Stromal cell of bone marrow (primary cell): ENCODE measurements around the gene HOOK2.

ENCODE experiments used
- DNase-seq: peaks from one replicate; pipeline ENCODE4 v3.0.0-alpha.2; 2012; ENCODE audit warnings: low read depth

Gene HOOK2

DNA sequence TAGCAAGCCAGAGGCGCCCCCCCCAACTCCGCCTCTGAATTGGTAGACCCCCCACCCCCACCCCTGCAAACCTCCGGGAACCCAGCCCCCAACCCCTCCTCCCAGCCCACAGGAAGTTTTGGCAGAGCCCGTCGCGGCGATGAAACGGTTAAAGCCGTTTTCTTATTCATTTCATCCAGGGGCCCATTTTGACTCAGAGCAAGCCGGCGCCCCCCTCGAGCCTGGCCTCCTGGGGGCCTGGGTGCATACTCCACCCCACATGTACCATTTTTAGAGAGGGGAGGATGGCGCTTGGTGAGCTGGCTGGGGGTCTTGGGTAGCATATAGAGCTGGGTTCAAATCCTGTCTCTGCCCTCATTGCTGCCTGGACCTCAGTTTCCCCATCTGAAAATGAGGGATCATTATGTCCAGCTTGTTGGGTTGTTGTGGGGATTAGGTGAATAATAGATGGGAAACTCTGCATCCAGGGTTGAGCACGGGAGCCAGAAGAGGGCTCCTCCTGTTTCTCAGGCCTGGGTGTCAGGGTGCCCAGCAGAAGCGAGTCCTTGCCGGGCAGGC is 8.0 kb upstream of the HOOK2 start:
- DNase-seq, result no peak

DNA sequence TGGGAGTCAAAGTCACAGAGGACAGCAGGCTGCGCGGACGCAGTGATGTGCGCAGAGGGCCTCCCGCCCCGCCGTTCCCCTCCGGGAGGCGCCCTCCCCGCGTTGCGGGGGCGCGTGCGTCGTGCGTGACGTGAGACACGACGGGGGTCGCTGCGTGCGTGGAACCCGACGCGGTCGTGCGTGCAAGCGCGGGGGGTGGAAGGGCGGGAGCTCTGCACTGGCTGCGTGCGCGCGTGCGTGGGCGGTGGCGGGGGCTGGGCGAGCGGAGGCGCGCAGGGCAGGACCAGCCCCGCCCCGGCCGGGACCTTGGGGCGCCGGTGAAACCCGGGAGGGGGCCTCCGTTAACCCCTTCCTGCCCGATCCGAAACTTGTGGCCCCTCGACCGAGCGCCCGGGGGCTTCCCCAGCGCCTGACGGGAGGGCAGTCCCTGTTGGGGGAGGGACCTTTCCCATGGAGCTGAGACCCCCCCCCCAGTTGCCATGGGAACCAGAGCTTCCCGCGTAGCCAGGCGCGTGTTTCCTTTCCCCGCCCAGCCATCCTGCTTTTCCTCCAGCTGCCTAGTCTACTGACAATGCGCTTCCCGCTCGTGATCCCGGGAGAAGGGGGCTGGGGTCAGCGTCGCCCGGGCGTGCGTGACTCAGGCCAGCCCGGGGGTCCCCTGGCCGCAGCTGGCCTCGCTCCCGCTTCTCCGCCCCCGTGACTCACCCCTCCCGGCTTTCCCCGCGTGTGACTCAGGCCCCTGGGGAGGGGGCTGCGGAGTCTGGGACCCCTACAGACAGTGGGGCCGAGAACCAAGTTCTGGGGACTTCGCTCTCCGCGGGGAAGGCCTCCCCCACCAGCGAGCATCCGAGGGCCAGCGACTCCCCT is 7.3 kb upstream of the HOOK2 start:
- DNase-seq, result peak; percentile 65

DNA sequence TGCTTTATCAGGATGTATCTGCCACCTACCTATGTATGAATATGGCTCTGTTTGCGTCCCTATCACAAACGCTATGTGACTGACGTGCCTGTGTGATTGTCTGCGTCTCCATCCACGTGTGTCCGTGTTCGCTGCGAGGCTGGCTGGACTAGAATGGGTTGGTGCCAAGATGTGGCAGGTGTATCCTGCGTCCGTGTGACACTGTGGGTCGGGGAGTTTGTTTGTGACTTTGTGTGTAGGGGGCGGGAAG is 6.7 kb upstream of the HOOK2 start:
- no peak for DNase-seq

DNA sequence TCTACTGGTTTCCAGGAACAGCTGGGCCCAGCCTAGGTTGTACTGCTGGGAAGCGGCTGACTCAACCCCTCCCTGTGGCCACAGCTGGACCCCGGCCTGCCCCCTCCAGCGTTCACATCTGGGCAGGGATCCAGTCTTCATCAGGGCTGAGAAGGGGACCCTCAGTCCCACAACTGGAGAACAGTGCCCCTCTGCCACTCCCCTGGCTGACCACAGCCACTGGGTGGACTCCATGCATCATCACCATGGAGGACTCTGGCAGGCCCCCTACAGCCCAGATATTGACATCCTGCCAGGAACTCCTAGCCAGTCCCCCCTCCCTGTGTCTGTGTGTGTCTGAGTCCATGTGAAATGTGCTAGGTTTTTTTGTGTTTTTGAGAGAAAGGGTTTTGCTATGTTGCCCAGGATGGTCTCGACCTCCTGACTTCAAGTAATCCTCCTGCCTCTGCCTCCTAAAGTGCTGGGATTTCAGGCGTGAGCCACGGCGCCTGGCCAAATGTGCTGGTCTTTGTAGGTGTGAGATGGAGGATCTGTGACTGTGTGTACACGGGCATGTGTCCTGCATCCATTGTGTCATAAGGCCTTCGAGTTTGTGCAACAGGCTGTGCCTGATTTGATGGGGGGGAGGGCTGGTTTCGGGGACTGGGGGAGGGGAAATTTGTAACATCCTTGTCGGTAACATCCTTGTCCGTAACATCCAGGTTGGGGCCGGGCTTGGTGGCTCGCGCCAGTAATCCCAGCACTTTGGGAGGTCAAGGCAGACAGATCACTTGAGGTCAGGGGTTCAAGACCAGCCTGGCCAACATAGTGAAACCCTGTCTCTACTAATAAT is 4.0 kb upstream of the HOOK2 start:
- DNase-seq, result peak; percentile 84

DNA sequence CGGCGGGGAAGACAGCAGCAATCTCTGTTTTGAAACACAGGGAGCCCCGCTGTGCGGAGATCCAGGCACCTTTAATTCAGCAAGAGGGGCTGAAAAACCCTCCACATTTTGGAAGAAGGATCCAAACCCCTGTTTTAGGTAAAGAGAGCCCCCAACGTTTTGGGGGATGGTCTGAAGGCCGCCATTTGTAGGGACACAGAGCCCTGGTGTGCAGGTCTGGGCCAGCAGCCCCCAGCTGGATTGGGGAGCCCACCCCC is 3.5 kb upstream of the HOOK2 start:
- no peak for DNase-seq

DNA sequence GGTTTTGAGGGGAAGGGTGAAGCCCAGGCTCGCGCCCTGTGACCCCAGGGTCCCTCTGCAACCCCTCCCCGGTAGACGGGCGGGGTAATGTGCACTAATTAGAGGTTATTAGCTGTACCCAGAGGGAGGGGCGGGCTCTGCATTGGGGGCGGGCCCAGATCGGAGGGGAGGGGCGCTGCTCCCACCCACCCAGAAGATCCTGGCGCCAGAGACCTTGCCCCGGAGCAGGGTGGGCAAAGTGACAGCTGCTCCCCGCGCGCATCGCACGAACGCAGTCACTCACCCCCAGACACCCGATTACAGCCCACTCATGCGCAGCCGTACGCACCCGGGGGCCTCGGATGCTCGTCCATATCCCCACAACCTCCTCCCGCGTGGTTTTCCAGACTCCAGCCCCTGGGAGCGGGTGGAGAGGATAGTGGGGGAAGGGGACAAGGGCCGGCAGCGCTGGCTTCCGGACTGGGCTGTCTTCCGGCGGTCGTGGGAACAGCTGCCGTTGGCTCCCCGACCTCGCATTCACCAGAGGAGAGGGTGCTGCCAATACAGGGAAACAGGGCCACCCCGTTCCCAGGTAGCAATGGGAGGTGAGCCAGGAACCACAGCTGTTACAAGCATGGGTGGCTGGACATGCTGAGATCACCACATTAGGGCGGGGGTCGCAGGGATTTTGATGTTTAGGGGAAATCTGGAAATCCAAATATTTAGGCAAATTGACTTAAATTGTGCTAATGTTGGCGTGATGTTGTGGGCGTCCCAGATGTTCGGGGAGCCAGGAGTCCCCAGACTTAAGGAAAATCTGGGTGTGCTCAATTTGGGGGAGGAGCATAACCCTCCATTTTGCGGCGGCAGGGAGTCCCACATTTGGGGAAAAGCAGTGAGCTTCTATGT is 2.9 kb upstream of the HOOK2 start:
- peak; percentile 62 for DNase-seq

DNA sequence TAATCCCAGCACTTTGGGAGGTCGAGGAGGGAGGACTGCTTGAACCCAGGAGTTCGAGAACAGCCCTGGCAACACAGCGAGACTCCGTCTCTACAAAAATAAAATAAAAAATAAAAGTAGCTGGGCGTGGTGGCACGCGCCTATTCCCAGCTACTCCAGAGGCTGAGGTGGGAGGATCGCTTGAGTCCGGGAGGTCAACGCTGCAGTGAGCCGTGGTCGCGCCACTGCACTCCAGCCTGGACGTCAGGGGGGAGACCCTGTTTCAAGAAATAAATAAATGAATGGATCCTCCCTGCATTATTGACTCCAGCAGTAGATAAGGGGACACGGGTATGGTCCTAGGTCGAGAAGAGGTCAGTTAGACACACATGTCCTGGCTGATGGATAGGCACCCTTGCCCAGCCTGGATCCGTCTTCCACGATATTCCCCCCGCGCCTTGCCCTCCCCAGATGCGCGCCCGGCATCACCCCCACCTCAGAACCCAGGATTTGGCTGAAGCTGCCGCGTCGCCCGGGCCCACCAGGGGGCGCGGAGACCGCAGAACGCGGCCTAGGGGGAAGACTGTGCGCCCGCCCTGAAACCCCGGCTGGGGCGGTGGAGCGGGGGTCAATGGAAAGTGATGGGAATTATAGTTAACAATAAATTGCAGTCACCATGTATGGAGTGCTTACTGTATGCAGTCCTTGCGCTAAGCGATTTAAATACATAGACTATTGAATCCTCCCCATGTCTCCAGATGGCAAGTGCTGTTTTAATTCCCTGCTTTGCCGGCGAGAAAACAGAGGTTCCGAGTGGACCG is 2.1 kb upstream of the HOOK2 start:
- peak; percentile 61 for DNase-seq

DNA sequence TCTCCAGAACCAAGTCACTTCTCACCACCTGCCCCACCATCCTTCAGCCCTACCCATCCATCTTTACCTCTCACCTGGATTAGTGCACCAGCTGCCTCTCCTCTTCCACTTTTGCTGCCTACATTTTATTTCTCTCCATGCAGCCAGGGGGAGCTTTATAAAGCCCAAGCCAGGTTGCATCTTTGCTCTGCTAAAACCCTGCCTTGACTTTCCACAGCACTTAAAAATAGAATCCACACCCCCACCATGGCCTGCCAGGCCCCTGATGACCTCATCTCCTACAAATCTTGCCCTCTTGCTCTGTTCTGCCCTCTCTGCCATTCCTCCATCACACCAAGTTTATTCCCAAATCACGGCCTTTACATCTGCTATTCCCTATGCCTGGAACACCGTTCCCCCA is 1.8 kb downstream of the HOOK2 start:
- DNase-seq, result no peak

DNA sequence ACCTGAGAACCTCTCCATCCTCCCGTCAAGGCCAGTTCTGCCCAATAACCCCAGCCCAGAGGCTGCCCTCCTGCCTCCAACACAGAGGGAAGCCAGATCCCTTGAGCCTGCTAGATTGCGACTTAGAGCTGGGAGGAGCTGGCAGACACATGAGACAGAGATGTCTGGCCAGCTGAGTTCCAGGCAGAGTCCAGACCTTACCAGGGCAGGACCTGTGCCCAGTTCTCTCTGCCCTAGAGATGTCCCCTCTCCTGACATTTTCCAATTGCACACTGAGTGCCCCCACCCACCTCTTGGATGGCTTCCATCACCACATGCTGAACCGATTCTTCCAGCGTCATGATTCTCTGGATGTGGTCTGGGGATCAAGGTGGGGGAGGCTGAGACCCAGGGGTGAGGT is 3.0 kb downstream of the HOOK2 start:
- DNase-seq, result no peak

DNA sequence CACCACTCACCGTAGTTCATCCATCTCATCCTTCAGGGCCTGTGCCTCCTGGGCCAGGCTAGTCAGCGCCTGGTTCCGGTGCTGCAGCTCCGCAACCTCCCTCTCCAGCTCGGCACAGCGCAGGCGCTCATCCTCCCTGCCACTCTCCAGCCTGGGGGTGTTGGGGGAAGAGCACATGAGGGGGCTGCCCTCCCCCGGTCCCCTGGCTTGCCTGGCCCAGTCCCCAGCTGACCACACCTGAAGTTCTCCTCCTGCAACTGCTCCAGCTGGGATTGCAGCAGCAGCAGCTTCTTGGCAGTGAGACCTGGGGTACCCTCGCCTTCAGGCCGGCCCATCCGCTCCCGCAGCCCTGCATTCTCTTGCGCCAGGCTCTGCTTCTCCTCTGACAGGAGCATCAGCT is 4.4 kb downstream of the HOOK2 start:
- no peak for DNase-seq

DNA sequence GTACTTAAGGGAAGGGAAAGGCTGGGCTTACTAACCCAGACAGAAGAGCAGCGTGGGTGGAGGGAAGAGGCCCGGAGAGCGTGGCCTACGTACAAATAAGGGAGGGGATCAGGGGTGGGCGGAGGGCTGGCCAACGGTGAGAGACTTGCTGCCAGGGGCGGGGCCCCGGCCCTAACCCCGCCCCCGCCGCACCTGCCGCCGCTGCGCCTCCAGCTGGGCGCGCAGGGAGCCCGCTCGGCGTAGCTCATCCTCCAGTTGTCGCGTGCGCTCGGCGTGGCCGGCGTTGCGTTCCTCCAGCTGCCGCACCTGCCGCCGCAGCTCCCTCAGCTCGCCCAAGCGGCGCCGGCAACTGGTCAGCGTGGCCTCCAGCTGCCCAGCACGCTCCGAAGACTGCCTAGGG is 5.7 kb downstream of the HOOK2 start:
- no peak for DNase-seq

DNA sequence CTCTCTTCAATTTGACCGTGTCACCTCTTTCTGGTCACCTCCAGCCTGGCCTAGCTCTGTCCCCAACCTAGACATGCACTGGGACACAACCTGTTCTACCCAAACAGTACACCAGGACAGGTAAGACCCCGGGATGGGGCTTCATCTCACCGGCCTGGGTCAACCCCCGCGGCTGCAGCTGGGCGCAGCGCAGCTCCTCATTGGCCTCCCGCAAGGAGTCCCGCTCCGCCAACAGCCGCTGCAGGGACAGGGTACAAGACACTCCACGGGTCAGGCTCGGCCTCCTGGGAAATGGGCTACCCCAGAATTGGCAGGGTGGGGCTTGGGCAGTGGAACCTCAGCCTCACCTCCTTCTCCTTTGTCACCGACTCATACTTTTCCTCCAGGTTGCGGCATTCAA is 7.7 kb downstream of the HOOK2 start:
- DNase-seq, result no peak

DNA sequence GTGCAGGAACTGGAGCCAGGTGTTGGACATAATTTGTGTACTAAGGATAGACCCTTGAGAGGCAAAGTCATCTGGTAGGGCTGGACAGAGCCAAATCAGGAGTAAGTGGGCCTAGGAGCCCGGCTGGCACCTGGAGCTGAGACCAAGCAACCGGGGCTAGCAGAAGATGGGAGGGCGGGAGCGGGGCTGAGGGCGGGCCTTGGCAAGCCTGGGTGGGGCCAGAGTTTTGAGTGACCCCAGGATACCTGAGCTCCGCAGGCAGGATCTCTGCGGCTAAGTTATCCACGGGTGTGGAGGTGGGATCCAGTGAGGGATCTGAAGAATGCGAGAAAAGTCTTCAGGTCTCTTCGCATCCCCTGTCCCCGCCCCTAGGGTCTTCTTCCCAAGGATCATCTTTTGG is 8.2 kb downstream of the HOOK2 start:
- no peak for DNase-seq

DNA sequence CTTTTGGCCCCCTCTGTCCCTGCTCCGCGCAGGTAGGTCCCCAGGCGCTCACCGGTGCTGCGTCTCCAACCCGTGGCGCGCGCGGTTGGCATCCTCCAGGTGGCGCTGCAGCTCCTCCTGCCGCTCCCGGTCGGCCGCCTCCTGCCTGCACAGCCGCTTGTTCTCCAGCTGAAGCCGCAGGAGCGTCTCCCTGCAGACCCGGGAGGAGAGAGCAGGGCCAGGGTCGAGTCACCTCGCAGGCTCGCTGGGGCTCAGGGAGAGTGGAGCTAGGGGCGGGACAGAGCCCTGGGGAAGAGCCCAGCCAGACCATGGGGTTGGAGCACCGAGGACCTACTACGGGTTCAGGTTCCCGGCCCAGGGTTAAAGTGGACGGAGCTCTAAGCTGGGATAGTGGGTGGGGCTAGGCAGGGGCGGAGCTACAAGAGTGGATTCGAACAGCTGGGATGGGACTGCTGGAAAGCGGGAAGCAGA is 9.3 kb downstream of the HOOK2 start:
- peak; percentile 59 for DNase-seq

DNA sequence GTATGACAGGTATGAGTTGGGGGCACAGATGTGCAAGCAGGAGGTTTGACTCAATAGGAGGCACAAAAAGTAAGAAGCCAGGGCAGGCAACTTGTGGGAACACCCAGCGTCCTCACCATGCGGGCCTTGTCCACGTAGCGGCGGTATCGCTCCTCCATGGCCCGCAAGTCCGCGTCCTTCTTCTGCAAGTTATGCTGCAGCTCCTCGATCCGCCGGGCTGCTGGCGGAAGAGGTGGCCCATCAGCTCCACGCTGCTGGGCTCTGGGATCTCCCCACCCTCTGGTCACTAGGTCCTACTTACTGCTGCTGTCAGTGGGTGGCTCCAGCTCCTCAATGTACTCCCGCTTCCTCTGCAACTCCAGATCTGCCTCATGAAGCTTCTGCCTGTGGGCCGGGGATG is 10.7 kb downstream of the HOOK2 start:
- no peak for DNase-seq

DNA sequence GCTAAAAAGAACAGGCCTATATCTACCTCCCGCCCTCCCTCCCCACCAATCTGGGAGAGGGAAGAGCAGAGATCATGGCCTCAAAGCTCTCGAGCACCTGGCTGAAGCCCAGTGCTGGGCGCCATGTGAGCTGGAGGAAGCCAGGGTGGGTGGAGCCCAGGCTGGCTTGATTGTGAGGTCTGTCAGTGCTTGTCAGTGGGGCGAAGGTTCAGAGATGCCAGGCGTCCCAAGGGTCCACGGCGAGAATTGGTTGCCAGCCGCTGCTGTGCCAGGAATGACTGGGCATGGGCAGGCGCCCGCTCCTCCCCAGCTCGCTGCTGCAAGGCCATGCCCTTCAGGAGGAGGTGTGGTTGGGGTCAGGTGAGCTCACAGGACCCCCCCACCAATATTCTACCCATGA is 12.3 kb downstream of the HOOK2 start:
- DNase-seq, result no peak

DNA sequence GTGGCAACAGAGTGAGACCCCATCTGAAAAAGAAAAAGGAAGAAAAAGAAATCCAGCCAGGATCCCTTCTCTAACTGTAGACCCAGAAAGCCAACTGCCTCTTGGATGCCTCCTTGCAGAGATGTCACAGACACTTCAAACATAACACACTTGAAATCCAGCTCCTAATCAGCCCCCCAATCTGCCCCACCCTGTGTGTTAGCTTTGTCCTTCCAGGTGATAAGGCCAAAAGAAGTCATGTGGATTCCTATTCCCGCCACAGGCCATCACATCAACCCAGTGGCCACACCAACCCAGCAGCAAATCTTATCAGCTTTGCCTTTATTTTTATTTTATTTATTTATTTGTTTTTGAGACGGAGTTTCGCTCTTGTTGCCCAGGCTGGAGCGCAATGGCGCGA is 15.7 kb downstream of the HOOK2 start:
- DNase-seq, result no peak

DNA sequence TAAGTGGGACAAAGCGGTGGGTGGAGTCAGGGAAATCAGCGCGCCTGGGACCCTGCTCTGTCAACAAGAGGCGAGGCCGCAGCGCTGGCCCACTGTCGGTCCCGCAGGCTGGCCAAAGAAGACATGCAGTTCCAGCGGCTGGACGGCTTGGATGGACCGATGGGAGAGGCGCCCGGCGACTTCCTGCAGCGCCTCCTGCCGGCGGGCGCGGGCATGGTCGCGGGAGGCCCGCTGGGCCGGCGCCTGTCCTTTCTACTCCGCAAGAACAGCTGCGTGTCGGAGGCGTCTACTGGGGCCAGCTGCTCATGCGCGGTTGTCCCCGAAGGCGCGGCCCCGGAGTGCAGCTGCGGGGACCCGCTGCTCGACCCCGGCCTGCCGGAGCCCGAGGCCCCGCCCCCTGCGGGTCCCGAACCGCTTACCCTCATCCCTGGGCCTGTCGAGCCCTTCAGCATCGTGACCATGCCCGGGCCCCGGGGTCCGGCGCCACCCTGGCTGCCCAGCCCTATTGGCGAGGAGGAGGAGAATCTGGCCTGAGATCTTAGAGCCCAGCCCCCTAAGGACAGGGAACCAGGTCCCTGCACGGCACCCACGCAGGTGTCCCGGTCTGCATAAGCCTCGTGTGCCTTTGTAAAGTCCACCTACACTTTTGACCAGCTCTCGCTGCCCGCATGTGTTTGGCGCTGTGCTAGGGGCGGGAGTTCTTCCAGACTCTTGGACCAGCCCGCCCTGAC is 17.6 kb downstream of the HOOK2 start:
- peak; percentile 37 for DNase-seq

DNA sequence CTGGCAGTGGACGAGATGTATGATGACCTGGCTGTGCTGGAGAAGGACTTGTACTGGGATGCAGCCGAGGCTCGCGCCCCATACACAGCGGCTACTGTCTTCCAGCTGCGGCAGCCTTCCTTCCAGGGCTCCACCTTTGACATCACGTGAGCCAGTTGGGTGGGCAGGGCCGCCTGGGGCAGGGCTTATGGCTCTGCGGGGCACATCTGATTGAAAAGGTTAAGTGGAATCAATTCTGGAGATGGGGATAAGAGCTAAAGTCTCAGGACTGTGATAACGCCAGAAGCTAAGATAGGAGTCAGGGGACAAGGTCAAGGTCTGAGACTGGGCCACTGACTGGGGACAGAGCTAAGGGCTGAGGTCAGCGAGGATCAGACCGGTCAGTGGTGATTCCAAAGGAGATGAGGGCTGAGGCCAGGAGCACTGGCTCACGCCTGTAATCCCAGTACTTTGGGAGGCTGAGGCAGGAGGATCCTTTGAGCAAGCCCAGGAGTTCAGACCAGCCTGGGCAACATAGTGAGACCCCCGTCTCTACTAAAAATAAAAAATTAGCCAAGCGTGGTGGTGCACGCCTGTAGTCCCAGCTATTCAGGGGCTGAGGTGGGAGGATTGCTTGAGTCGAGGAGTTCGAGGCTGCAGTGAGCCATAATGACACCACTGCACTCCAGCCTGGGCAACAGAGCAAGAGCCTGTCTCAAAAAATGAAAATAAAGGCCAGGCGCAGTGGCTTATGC is 19.0 kb downstream of the HOOK2 start:
- DNase-seq, result no peak

DNA sequence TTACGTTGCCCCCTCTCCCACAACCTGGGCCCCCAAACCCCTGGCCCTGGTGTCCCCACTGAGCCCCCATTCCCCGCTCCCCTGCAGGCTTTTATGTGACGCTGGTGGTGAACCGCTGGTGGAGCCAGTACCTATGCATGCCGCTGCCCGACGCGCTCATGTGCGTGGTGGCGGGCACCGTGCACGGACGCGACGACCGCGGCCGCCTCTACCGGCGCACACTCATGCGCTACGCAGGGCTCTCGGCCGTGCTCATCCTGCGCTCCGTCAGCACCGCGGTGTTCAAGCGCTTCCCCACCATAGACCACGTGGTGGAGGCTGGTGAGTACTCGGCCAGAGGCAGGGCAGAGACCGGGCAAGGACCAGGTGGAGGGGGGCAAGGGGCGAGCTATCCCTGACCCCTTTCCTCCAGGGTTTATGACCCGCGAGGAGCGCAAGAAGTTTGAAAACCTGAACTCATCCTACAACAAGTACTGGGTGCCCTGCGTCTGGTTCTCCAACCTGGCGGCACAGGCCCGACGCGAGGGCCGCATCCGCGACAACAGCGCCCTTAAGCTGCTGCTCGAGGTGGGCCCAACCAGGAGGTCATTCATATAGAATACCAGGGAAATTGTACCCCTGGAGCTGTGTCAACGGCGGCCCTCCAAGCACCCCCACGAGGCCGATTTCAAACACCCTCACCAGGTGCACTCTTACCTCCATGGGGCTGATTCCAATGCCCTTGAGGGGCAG is 20.7 kb downstream of the HOOK2 start:
- no peak for DNase-seq
